Sigmoid colon (tissue), 4 donors: ENCODE measurements around the gene DMBT1.

Source experiments
- EP300 ChIP-seq, 4 donors: sonication (generic); formaldehyde crosslinking; IDR thresholded peaks; one replicate each; pipeline ENCODE4 v1.6.1; 2017; ENCODE audit warnings: antibody characterized with exemption in 4 of 4
- POLR2A ChIP-seq, 2 donors: fragments of 450-650 bp; IDR thresholded peaks; one replicate each; pipeline ENCODE4 v1.6.1; 2016; ENCODE audit warnings: antibody characterized with exemption in 2 of 2, mild to moderate bottlenecking in 2 of 2, moderate library complexity in 2 of 2
- POLR2AphosphoS5 ChIP-seq, 4 donors: sonication (generic); formaldehyde crosslinking; IDR thresholded peaks; one replicate each; pipeline ENCODE4 v1.6.1; 2017; ENCODE audit warnings: antibody characterized with exemption in 4 of 4
- TF ChIP-seq, protein P1 (sequence below), 4 experiments: fragments of 450-650 bp in 3 of 4; fragments of 200-600 bp in 1 of 4; IDR thresholded peaks; one replicate each; pipeline ENCODE4 v1.5.1; 2016 to 2019; ENCODE audit warnings: antibody characterized with exemption in 4 of 4, mild to moderate bottlenecking in 3 of 4, moderate library complexity in 2 of 4

GRCh38 chr10:122516734-122517133, 43.8 kb upstream of the DMBT1 start:
- TF ChIP-seq, protein P1, sequence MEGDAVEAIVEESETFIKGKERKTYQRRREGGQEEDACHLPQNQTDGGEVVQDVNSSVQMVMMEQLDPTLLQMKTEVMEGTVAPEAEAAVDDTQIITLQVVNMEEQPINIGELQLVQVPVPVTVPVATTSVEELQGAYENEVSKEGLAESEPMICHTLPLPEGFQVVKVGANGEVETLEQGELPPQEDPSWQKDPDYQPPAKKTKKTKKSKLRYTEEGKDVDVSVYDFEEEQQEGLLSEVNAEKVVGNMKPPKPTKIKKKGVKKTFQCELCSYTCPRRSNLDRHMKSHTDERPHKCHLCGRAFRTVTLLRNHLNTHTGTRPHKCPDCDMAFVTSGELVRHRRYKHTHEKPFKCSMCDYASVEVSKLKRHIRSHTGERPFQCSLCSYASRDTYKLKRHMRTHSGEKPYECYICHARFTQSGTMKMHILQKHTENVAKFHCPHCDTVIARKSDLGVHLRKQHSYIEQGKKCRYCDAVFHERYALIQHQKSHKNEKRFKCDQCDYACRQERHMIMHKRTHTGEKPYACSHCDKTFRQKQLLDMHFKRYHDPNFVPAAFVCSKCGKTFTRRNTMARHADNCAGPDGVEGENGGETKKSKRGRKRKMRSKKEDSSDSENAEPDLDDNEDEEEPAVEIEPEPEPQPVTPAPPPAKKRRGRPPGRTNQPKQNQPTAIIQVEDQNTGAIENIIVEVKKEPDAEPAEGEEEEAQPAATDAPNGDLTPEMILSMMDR (IDR thresholded peaks at IDR 0.05): no peak
- TF ChIP-seq POLR2A (IDR thresholded peaks at IDR 0.05) (no peak), POLR2AphosphoS5 (IDR thresholded peaks at IDR 0.05) (no peak), EP300 (IDR thresholded peaks at IDR 0.05) (no peak)
